ENCODE measurements around the gene FCGR3B. TPM values are rescaled to one million over a fixed set of nuclear protein-coding genes. Genes with fewer than 3 reads are reported as not detected.
"Not testable (repeated sequence)": the region's sequence is repeated elsewhere in the genome, so short reads cannot be mapped to it uniquely, and the experiment has no call there.

The FCGR3B gene
- total RNA-seq, 1 experiment from 2014 or later: not detected

DNA sequence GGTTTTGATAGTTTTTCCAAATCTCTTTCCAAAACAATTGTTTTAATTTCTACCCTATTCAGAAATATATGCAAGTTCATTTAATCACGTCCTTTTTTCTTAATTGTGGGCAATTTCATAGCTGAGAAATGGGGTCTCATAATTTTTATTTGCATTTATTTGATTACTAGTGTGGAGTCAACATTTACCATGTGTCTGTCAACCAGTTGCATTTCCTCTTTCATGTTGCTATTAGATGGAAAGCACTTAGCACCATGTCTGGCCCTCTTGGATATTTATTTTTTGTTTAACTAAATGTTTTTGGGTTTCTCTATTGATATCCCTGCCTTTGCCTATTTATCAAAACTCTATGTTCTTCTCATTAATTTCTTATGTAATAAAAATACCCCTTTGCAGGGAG is 13.9 kb upstream of the FCGR3B start:
- H3K36me3 ChIP-seq, H3K9me3 ChIP-seq, DNase-seq: not testable (repeated sequence)

DNA sequence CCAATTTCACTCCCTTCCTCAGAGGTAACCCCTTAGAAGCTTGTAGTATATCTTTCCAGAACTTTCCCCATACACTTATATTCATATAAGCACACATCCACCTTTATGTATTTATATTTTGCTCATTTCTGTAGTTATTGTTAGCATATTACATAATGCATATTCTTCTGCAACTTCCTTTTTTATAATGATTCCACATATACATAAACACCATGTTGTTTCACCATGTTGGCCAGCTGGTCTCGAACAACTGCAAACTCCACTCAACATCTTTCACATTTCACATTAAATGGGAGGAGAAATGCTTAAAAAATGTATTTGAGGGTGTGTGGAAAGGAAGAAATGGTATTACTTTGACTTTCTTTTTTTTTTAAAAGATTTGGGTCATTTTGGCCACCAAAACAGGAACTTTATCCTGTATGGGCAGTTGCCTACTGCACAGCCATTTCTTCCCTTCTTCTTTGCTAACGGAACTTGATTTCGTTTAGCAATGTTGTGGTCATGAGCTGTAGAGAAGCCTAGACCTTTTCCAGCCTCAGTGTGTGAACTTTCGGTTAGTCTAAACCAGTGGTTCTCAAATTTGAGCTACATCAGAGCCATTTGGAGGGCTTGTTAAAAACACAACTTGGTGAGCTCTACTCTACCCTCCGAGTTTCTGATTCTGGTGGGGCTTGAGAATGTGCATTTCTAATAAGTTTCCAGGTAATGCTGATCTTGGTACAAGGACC is 12.7 kb upstream of the FCGR3B start:
- H3K27me3 ChIP-seq, H3K4me3 ChIP-seq, DNase-seq, H3K36me3 ChIP-seq, H3K9me3 ChIP-seq: not testable (repeated sequence)

More for the DNA sequence above, 13.9 kb upstream of the FCGR3B start:
- H3K4me3 ChIP-seq, H3K27me3 ChIP-seq: not testable (repeated sequence)

DNA sequence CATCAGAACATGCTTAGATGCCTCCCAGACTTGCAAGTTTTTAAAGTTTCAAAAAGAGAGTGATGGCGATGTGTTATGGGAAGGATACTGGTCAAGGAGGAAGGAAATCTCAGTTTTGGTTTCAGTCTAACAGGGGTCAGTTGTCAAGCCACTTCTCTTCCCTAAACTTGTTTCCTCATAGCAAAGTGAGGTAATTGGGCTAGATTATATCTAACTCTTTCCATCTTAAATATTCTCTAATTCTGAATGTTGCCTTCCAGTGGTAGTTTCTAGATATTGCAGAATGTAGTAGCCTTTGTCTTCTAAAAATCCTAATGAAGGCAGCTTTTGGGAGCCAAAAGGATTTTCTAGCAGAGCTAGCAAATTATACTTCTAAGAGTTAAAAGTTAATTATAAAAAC is 11.7 kb upstream of the FCGR3B start:
- not testable (repeated sequence) for DNase-seq, H3K4me3 ChIP-seq, H3K9me3 ChIP-seq, H3K27me3 ChIP-seq, H3K36me3 ChIP-seq

DNA sequence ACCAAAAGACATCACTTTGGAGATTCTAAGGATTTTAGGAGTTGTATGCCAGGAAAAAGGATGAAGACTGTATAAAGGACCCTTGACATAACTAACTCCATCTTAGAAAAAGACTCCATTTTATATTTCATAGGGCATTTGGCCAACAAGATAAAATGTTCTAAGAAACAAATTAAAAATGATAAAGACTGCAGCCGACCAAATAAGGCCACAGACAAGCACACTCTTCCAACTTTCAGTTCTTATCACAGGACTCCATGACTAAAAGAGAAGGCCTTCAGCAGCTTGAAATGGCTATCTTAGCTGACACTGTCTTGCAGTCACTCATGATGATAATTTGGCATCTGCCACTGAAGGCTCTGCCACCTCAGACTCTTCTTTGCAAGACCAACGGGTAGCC is 8.2 kb upstream of the FCGR3B start:
- not testable (repeated sequence) for H3K4me3 ChIP-seq, H3K9me3 ChIP-seq, H3K36me3 ChIP-seq, H3K27me3 ChIP-seq, DNase-seq

DNA sequence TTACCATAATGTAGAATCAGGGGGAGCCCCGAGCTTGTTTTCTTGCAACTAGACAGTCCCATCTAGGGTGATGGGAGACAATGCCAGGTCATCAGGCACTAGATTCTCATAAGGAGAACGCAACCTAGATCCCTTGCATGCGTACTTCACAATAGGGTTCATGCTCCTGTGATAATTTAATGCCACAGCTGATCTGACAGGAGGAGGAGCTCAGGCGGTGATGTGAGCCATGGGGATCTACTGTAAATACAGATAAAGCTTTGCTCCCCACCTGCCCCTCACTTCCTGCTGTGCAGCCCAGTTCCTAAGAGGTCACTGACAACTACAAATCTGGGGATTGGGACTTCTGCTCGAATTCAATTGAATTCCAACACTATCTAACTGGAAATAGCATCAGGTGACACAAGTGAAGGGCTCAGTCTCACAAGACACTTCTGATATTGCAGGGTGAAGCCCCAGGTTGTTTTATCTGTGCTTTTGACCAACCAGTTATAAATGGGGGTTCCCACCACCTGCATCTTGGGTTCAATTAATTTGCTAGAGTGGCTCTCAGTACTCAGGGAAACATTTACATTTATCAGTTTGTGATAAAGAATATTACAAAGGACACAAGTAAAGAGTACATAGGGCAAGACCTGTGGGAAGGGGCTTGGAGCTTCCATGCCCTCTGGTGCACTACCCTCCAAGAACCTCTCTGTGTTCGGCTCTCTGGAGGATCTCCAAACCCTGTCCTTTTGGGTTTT is 7.4 kb upstream of the FCGR3B start:
- H3K27me3 ChIP-seq, DNase-seq, H3K4me3 ChIP-seq, H3K9me3 ChIP-seq, H3K36me3 ChIP-seq: not testable (repeated sequence)

DNA sequence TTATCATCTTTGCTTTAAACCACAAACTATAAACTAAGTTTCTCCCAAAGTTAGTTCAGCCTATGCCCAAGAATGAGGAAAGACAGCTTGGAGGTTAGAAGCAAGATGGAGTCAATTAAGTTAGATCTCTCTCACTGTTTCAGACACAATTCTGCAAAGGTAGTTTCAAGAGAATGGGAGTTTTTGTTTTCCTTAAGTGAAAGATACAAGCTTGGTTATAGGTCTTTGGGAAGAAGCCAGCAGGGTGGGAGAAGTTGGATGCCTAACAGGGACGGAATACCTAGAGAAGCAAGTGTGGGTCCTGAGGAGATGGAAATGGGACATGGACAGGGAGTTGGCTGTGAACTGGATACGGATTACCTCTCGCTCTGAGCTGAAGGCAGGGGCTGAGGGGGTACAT is 6.0 kb upstream of the FCGR3B start:
- H3K4me3 ChIP-seq, H3K36me3 ChIP-seq, H3K9me3 ChIP-seq, DNase-seq, H3K27me3 ChIP-seq: not testable (repeated sequence)

DNA sequence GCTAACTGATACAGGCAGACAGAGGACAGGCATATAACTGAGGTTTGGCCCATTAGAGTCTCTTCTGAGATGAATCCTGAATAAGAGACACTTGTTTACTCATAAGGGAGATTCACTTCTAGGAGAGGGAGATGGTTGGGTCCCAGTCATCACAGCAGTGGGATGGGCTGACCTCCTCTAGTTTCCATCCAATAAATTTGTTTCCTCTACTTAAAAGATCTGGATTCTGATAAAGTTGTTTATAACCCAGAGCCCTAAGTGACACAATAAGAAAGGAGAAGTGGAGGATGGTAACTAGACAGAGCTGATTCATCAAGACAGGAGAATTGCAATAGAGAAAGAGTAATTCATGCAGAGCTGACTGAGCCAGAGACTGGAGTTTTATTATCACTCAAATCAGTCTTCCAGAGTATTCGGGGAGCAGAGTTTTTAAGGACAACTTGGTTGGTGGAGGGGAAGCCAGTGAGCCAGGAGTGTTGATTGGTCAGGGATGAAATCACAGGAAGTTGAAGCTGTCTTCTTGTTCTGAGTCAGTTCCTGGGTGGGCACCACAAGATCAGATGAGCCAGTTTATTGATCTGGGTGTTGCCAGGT is 5.3 kb upstream of the FCGR3B start:
- DNase-seq, H3K9me3 ChIP-seq, H3K4me3 ChIP-seq, H3K27me3 ChIP-seq, H3K36me3 ChIP-seq: not testable (repeated sequence)

DNA sequence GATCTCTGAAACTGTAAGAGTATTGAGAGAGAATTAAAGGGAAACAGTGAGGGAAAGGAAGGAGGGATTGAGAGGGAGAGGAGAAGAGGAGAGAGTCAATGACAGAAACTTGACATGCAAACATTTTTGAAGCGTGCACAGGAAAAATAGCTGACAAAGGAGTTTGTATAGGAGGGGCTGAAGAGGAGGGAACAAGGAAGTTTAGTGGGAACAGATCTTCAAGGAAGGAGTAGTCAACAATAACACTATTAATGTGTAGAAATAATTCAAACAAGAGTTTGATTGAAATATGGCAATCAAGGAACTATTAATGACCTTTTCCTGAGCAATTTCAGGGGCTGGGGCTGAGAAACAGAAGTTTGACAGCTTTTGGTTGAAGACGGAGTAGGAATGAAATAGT is 4.0 kb upstream of the FCGR3B start:
- H3K4me3 ChIP-seq, DNase-seq, H3K36me3 ChIP-seq, H3K9me3 ChIP-seq, H3K27me3 ChIP-seq: not testable (repeated sequence)

DNA sequence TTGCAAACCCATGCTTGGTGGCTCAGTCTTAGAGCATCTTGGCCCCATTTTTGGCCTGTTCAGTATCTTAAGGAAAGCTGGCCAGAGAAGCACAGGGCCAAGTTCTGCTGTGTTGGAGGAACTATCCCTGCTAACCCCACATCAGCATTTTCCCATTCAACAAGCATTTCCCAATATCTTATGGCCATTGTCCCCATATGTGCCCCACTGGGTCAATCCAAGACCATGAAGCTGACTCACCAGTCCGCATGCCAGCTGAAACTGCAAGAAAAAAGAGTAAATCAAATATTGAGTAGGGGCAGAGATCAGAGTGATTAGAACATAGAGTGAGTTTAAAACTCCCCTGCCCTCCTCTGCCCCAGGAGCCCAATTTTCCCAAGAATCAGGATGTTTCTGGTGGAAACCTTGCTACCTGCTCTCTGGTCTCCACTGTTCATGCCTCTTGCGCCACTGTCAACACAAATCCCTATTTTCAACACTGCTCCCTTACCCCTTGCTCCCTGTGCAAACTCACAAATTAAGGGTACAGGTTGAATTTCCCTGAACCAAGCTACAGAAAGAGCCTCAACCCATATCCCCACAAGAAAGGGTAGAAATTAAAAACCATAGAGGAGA is 741 bp downstream of the FCGR3B start:
- not testable (repeated sequence) for H3K27me3 ChIP-seq, H3K9me3 ChIP-seq, DNase-seq, H3K4me3 ChIP-seq, H3K36me3 ChIP-seq

DNA sequence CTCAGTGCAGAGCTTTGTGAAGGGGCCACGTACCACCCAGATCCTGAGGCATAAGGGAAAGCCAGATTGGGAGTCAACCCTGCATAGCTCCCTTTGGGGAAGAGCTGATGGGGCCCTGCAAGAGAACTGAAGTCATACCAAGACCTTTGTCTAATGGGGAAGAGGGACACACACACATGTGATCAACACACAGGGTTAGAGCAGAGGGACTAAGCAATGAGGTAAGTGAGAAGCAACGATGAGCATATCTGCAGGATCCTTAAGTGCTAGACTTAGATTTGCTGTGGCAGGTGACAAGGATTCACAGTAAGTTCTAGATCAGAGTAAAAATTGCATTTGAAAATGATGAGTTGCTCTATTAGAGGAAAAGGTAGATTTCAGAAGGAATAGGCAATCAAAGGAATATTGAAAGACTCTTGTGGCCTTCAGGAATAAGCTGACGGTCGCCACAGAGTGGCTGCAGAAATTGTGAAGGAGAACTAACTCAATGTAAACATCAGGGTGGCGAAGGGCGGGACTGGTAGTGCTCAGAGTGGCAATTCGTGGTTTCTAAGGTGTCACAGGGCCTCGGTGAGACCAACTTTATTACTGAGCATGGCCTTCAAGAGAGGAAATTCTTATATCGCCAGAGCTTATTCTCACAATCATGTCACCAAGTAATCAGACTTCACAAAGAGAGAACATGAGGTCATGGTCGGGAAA is 4.4 kb downstream of the FCGR3B start:
- not testable (repeated sequence) for DNase-seq, H3K36me3 ChIP-seq, H3K9me3 ChIP-seq, H3K27me3 ChIP-seq, H3K4me3 ChIP-seq

DNA sequence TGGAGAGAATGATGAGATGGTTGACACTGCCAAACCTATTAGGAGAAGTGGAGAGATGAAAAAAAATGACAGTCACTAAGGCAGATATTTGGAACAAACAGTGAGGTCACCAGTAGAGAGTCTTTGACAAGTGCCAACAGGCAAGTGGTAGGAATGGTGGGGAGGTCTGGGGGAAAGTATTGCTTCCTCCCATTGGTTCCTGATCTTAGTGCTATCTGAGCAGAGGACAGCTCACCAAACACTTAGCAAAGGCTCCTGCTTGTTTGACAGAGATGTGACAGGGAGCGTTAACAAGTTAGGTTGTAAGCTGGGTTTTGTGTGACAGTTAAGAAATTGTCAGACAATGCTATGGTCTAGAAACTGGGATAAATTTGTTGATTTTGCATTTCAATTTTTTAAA is 6.4 kb downstream of the FCGR3B start:
- H3K27me3 ChIP-seq, H3K9me3 ChIP-seq, H3K4me3 ChIP-seq, H3K36me3 ChIP-seq, DNase-seq: not testable (repeated sequence)

DNA sequence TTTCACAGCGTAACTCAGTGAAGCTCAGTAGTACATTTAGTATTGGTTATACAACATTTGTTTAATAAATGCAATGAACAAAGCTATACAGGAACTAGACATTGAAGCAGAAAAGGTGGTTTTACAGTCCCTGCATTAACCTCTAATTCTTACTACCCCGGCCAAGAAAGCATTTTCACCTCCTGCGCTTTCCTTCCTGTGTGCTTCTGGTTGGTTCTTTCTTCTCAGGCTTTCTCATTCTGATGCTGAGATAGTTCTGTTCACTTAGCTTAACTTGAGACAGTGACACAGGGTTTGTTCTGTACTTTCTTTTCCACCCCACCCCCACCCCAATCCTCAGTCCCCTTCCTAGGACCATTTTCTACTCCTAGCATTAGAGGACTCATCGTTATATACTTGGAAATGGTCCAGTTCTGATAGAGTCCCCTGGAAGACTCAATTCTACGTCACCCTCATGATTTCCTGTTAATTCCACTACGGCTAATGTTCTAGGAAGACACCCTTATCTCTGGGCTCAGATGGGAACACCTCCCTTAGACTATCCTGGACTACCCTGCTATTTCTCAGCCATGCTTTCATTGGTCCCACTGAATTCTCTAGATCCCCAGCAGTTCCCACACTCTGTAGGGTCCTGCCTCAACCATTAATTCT is 7.5 kb downstream of the FCGR3B start:
- not testable (repeated sequence) for H3K4me3 ChIP-seq, H3K9me3 ChIP-seq, H3K36me3 ChIP-seq, H3K27me3 ChIP-seq, DNase-seq

DNA sequence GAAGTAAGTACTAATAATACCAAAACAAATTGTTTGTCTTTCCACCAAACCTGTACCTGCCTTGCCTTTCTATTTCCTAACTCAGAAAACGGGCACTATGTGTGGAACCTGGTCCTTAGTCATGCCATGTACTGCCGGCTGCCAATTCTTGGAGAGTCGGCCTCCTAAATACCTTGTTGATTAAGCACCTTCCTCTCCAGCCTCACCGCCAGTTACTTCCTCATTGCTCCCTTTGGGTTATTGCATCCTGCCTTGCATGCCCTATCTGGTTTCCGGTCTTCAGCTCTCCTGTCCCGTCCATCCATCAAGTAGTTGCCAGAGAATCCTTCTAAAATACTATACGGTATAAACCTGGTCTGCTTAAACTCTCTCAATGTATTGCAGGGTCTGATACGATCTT is 8.9 kb downstream of the FCGR3B start:
- not testable (repeated sequence) for H3K36me3 ChIP-seq, H3K9me3 ChIP-seq, H3K27me3 ChIP-seq
- DNase-seq: peak; percentile 17
- peak overlapping the region; percentile 45 for H3K4me3 ChIP-seq

DNA sequence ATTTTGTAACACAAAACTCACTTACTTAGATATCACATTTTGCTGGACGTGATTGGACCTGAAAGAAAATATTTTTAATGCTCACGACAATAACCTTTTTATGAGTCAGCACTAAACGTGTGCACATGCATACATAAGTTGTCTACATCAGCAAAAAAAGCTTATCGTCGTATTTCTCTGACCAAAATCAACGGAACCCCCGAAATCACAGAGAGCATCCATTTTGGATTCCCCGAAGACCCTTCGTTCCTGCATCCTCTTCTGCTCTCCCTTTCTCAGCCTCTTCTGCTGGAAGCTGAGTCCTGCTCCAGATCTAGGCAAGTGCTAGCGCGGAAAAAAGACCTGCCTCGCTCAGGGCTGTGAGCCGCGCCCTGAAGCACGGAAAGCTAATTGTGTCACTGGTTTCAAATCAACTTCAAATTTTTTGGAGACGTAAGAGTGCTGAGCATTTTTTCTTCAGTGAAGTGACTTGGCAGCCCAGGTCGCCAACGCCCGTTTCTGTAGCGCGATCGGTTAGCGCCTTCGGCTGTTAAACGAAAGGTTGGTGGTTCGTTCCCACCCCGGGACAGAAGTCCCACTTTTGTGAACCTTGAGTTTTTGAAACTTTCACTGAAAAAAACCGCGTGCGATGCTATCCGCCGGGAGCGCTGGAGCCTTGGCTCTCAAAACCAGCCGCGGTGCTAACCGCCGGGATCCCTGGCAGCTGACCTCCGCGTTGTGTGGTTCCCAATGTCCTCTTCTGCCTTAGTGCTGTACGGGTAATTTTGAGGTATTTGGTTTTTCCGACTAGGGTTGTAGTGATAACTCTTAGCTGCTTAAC is 9.6 kb downstream of the FCGR3B start:
- peak; percentile 66 for DNase-seq
- H3K36me3 ChIP-seq, H3K9me3 ChIP-seq, H3K27me3 ChIP-seq: not testable (repeated sequence)
- peak overlapping the region; percentile 45 for H3K4me3 ChIP-seq

DNA sequence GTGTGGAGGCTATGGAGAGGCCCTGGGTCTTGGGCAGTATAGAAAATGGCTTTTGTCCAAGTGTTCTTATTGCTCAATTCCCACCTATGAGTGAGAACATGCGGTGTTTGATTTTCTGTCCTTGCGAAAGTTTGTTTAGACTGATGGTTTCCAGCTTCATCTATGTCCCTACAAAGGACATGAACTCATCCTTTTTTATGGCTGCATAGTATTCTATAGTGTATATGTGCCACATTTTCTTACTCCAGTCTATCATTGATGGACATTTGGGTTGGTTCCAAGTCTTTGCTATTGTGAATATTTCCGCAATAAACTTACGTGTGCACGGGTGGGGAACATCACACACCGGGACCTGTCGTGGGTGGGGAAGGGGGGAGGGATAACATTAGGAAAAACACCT is 10.6 kb downstream of the FCGR3B start:
- H3K27me3 ChIP-seq, H3K36me3 ChIP-seq, H3K9me3 ChIP-seq, H3K4me3 ChIP-seq, DNase-seq: not testable (repeated sequence)

DNA sequence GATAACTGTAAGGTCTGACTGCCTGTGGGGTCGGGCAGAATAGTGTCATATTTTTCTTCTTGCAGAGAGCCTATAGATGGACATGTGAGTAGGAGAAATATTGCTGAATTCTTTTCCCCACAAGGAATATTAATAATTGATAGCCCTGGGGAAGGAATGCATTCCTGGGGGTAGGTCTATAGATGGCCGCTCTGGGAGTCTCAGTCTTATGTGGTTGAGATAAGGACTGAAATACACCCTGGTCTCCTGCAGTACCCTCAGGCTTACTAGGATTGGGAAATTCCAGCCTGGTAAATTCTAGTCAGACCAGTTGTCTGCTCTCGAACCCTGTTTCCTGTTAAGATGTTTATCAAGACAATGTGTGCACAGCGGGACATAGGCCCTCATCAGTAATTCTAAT is 12.5 kb downstream of the FCGR3B start:
- H3K4me3 ChIP-seq: not testable (repeated sequence)

More for the DNA sequence above, 12.5 kb downstream of the FCGR3B start:
- H3K9me3 ChIP-seq, H3K27me3 ChIP-seq, H3K36me3 ChIP-seq, DNase-seq: not testable (repeated sequence)
